Gastroesophageal sphincter (tissue), 3 donors: ENCODE results near the gene SLC35F3.

Experiments
- CTCF ChIP-seq, 4 experiments: fragments of 200-600 bp in 2 of 4; fragments of 450-650 bp in 2 of 4; sonication (generic) in 1 of 4; IDR thresholded peaks; one replicate each; pipeline ENCODE4 v1.5.1; 2017 to 2019; ENCODE audit warnings: antibody characterized with exemption in 4 of 4, mild to moderate bottlenecking in 2 of 4, moderate library complexity in 2 of 4
- EP300 ChIP-seq: sonication (generic); formaldehyde crosslinking; IDR thresholded peaks from one replicate; pipeline ENCODE4 v1.6.1; 2017; ENCODE audit warnings: antibody characterized with exemption, mild to moderate bottlenecking

- TF ChIP-seq CTCF (IDR thresholded peaks at IDR 0.05) (no peak), EP300 (no peak)
Observed at GRCh38 chr1:234136073-234136472, 231.6 kb downstream of the SLC35F3 start.
